Sigmoid colon (tissue), 7 donors: ENCODE data around the gene ZMIZ1. TPM values are rescaled to one million over a fixed set of nuclear protein-coding genes. Genes with fewer than 3 reads are reported as not detected.
A peak's percentile ranks its signal among the peaks of the same experiment; 100 is the strongest.

Source experiments
- DNase-seq: peaks from one replicate; pipeline ENCODE4 v3.0.0-alpha.2; 2019
- H3K27ac ChIP-seq, 4 donors: fragments of 200-600 bp; sonication (generic); one replicate each; pipeline ENCODE4 v1.5.1; 2016 to 2019; ENCODE audit warnings: mild to moderate bottlenecking in 1 of 4
- H3K27me3 ChIP-seq, 3 donors: fragments of 200-600 bp; sonication (generic); one replicate each; pipeline ENCODE4 v1.5.1; 2019; ENCODE audit warnings: mild to moderate bottlenecking in 1 of 3
- H3K36me3 ChIP-seq, 4 donors: fragments of 200-600 bp; sonication (generic); one replicate each; pipeline ENCODE4 v1.5.1; 2016 to 2019
- H3K4me1 ChIP-seq, 4 donors: fragments of 200-600 bp; sonication (generic); one replicate each; pipeline ENCODE4 v1.5.1; 2017 to 2019
- H3K4me3 ChIP-seq, 4 donors: fragments of 200-600 bp; sonication (generic); one replicate each; pipeline ENCODE4 v1.5.1; 2017 to 2019; ENCODE audit warnings: mild to moderate bottlenecking in 2 of 4, moderate library complexity in 1 of 4
- H3K9me3 ChIP-seq, 4 donors: fragments of 200-600 bp in 3 of 4; sonication (generic) in 3 of 4; one replicate each; pipeline versions ENCODE4 v1.5.1 to v1.6.1; 2013 to 2019
- EP300 ChIP-seq, 4 donors: sonication (generic); formaldehyde crosslinking; IDR thresholded peaks; one replicate each; pipeline ENCODE4 v1.6.1; 2017; ENCODE audit warnings: antibody characterized with exemption in 4 of 4
- POLR2A ChIP-seq, 2 donors: fragments of 450-650 bp; IDR thresholded peaks; one replicate each; pipeline ENCODE4 v1.6.1; 2016; ENCODE audit warnings: antibody characterized with exemption in 2 of 2, mild to moderate bottlenecking in 2 of 2, moderate library complexity in 2 of 2
- POLR2AphosphoS5 ChIP-seq, 4 donors: sonication (generic); formaldehyde crosslinking; IDR thresholded peaks; one replicate each; pipeline ENCODE4 v1.6.1; 2017; ENCODE audit warnings: antibody characterized with exemption in 4 of 4
- WGBS, 2 donors: extraction: QIAGEN DNeasy Blood & Tissue Kit; methylation state at CpG; one replicate each; pipeline ENCODE4 v1.1.7; 2013; 5-methylcytosine and 5-hydroxymethylcytosine counted together
- intact Hi-C: fragments of 100-400 bp; cut with DNase I; formaldehyde crosslinking; loops from one replicate; pipeline ENCODE4 v1.15.1; 2023
- polyA plus RNA-seq, 3 donors: library from polyadenylated mRNA; stranded (reverse); fragments of 200-250 nt; gene quantifications; one replicate each; pipeline ENCODE4 v1.2.3, GENCODE V29; 2013
- total RNA-seq, 4 donors: library from RNA; depleted of rRNA; stranded (reverse); fragments of >200 nt; gene quantifications; one replicate each; pipeline ENCODE4 v1.1.0, GENCODE V29; 2016
- TF ChIP-seq, protein P1 (sequence below), 4 experiments: fragments of 450-650 bp in 3 of 4; fragments of 200-600 bp in 1 of 4; IDR thresholded peaks; one replicate each; pipeline ENCODE4 v1.5.1; 2016 to 2019; ENCODE audit warnings: antibody characterized with exemption in 4 of 4, mild to moderate bottlenecking in 3 of 4, moderate library complexity in 2 of 4
- donor health status: healthy with polysubstance abuse.
- donor health status: Bipolar disorder and iron deficiency.
- donor health status: healthy.

Gene ZMIZ1, protein sequence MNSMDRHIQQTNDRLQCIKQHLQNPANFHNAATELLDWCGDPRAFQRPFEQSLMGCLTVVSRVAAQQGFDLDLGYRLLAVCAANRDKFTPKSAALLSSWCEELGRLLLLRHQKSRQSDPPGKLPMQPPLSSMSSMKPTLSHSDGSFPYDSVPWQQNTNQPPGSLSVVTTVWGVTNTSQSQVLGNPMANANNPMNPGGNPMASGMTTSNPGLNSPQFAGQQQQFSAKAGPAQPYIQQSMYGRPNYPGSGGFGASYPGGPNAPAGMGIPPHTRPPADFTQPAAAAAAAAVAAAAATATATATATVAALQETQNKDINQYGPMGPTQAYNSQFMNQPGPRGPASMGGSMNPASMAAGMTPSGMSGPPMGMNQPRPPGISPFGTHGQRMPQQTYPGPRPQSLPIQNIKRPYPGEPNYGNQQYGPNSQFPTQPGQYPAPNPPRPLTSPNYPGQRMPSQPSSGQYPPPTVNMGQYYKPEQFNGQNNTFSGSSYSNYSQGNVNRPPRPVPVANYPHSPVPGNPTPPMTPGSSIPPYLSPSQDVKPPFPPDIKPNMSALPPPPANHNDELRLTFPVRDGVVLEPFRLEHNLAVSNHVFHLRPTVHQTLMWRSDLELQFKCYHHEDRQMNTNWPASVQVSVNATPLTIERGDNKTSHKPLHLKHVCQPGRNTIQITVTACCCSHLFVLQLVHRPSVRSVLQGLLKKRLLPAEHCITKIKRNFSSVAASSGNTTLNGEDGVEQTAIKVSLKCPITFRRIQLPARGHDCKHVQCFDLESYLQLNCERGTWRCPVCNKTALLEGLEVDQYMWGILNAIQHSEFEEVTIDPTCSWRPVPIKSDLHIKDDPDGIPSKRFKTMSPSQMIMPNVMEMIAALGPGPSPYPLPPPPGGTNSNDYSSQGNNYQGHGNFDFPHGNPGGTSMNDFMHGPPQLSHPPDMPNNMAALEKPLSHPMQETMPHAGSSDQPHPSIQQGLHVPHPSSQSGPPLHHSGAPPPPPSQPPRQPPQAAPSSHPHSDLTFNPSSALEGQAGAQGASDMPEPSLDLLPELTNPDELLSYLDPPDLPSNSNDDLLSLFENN
- total RNA-seq (10 to 100 TPM; 26.5 to 49.3 (median 37.5) TPM), polyA plus RNA-seq (10 to 100 TPM; 17.4 to 31.5 (median 25.4) TPM)

DNA sequence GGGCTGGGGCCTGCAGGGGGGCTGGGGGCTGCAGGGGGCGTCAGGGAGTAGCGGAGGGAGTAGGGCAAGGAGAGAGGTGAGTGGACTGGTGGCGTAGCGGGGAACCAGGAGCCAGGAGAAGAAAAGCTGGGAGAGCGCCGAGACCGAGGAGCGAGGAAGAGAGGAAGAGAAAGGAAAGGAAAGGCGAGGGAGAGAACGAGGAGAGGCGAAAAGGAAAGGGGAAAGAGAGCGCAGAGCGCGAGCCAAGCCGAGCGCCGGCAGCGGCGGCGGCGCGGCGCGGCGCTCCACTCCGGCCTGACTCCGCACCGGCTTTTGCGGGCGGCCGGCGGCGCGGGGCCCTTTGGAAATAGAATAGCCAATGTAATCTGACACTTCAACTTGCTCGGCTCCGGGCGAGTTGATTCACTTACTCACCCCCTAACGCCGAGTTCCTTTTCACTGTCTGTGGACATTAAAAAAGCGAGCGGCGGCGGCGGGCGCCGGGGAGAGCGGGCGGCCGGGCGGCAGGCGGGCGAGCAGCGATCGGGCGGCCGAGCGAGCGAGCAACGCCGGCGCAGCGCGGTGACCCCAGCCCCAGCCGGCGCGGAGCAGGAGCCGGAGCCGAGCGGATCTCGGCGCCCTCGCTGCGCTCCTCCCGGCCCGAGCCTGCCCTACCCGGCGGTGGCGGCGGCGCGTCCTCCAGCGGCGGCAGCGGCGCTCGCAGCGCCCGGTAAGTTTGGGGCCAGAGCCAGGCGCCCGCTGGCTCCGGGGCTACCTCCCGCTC, at the start of gene ZMIZ1:
ZMIZ1 (plus strand) TSS at position 405 of the 763 bp plus-strand sequence. CDS start 132,667 bp downstream, outside the sequence.
- no peaks in the 10 kb centered on the region for H3K27me3 ChIP-seq
- H3K4me3 ChIP-seq: peak within 1 kb of the TSS; percentile 70 to 96 (median 84)
- H3K27ac ChIP-seq: peak within 1 kb of the TSS; percentile 96 to 100 (median 99)
- intact Hi-C loops: loop anchor here (1.0 to 10.0 kb wide), 8 partner anchors 95 to 1021 kb away; no protein-coding TSS in a partner anchor
- peaks cover 2 to 47% (median 40%) of the 10 kb centered on the region in 4 donors for H3K4me1 ChIP-seq
- 1% methylated on average over 92 of the region's 92 CpGs for WGBS, 2 donors
- TF ChIP-seq POLR2AphosphoS5 (IDR thresholded peaks at IDR 0.05) (peak; percentile 88 to 95 (median 94)), EP300 (IDR thresholded peaks at IDR 0.05) (no peak), POLR2A (IDR thresholded peaks at IDR 0.05) (no peak)
- TF ChIP-seq, protein P1, sequence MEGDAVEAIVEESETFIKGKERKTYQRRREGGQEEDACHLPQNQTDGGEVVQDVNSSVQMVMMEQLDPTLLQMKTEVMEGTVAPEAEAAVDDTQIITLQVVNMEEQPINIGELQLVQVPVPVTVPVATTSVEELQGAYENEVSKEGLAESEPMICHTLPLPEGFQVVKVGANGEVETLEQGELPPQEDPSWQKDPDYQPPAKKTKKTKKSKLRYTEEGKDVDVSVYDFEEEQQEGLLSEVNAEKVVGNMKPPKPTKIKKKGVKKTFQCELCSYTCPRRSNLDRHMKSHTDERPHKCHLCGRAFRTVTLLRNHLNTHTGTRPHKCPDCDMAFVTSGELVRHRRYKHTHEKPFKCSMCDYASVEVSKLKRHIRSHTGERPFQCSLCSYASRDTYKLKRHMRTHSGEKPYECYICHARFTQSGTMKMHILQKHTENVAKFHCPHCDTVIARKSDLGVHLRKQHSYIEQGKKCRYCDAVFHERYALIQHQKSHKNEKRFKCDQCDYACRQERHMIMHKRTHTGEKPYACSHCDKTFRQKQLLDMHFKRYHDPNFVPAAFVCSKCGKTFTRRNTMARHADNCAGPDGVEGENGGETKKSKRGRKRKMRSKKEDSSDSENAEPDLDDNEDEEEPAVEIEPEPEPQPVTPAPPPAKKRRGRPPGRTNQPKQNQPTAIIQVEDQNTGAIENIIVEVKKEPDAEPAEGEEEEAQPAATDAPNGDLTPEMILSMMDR (IDR thresholded peaks at IDR 0.05): peak in 2 of 4 experiments; percentile 12 to 16
- DNase-seq: peak; percentile 97
- no peaks in the 10 kb centered on the region for H3K36me3 ChIP-seq
- no peaks in the 10 kb centered on the region for H3K9me3 ChIP-seq

DNA sequence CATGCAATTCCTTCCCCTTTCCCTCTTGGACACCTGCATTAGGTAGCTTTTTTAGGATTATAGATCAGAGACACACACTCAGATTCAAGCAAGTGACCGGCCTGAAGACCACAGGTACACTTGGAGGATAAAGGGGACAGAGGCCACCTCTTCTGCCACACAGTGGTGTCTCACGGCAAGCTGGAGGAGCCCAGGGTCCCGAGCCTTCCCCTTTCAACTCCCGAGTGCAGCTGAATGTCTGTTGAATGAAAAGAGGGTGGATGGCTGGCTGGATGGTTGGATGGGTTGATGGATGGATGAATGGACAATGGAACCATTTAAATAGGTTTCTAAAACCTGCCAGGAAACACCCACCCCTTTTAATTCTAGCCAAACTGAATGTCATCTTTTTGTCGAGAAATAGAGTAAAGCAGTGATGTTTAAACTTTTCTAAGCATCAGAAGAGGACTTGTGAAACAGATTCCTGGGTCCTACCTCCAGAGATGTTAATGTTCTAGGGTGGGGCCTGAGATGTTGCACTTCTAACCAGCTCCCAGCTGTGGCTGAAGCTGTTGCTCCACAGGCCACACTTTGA, 49.2 kb upstream of the ZMIZ1 start:
- peaks cover 0 to 5% (median 0%) of the 10 kb centered on the region in 4 donors for H3K9me3 ChIP-seq
- peaks cover 0 to 16% (median 6%) of the 10 kb centered on the region in 4 donors for H3K4me1 ChIP-seq
- no peaks in the 10 kb centered on the region for H3K36me3 ChIP-seq
- 92 to 95% methylated on average over 5 of the region's 5 CpGs for WGBS, 2 donors
- intact Hi-C loops: no loop called here
- DNase-seq: peak; percentile 42
- H3K27ac ChIP-seq: peak overlapping the region in 1 of 4 donors; percentile 57
- peak in 1 of 4 donors; percentile 24 for TF ChIP-seq POLR2AphosphoS5 (IDR thresholded peaks at IDR 0.05)
- TF ChIP-seq, protein P1 (IDR thresholded peaks at IDR 0.05): no peak
- no peaks in the 10 kb centered on the region for H3K27me3 ChIP-seq
- no peak overlapping the region for H3K4me3 ChIP-seq

DNA sequence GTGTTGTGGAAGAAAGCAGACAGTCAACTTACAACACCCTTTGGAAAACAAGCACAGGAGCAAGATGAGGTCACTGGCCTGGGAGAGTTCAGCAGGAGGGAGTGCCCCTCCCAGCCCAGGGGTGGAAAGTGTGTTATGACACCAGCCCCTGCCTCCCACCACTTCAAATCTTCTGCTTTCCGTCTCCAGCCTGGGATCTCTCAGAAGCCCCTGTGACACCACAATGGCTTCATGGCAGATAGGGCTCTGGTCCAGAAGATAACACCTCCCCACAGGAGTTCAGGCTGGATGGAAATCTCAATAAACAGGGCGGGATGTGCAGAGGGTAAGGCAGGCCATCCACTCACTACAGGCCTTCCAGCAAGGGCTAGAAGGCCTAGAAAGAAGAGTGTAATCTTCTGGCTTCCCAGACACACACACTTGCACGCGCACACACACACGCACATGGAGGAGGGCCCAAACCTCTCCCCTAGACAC, 48.7 kb upstream of the ZMIZ1 start:
- intact Hi-C loops: no loop called here
- WGBS, 2 donors: 76 to 88% methylated on average over 5 of the region's 5 CpGs
- Histone ChIP-seq H3K36me3 (no peaks in the 10 kb centered on the region), H3K27ac (peak overlapping the region in 1 of 4 donors; percentile 20), H3K4me1 (peaks cover 0 to 21% (median 11%) of the 10 kb centered on the region in 4 donors), H3K9me3 (peaks cover 0 to 5% (median 0%) of the 10 kb centered on the region in 4 donors), H3K27me3 (no peaks in the 10 kb centered on the region), H3K4me3 (no peak overlapping the region)
- DNase-seq: peak; percentile 87
- peak in 1 of 4 donors; percentile 1 for TF ChIP-seq POLR2AphosphoS5 (IDR thresholded peaks at IDR 0.05)
- TF ChIP-seq, protein P1 (IDR thresholded peaks at IDR 0.05): no peak
- no peak for TF ChIP-seq POLR2A (IDR thresholded peaks at IDR 0.05)
- no peak for TF ChIP-seq EP300 (IDR thresholded peaks at IDR 0.05)
